Adrenal gland (tissue), 12 donors: ENCODE results near the gene ANTXRL. TPM values are rescaled to one million over a fixed set of nuclear protein-coding genes. Genes with fewer than 3 reads are reported as not detected.
"Not testable (repeated sequence)": the region's sequence is repeated elsewhere in the genome, so short reads cannot be mapped to it uniquely, and the experiment has no call there.

ENCODE experiments used
- DNase-seq, 7 donors: peaks; one replicate each; pipeline ENCODE4 v3.0.0-alpha.2; 2019 to 2020
- H3K27ac ChIP-seq, 5 donors: fragments of 200-600 bp; sonication (generic) in 4 of 5; 1 replicate in 3 of 5; 2 replicates in 2 of 5; pipeline versions ENCODE4 v1.5.1 to v1.8.0; 2016 to 2020; ENCODE audit warnings: mild to moderate bottlenecking in 1 of 5
- H3K27me3 ChIP-seq: fragments of 200-600 bp; 2 replicates; pipeline ENCODE4 v1.8.0; 2021
- H3K36me3 ChIP-seq, 2 donors: fragments of 200-600 bp; replicated peaks in 1 of 2; 1 replicate in 1 of 2; 2 replicates in 1 of 2; pipeline versions ENCODE4 v1.5.1 to v1.8.0; 2018 to 2022
- H3K4me1 ChIP-seq, 2 donors: fragments of 200-600 bp; replicated peaks in 1 of 2; 1 replicate in 1 of 2; 2 replicates in 1 of 2; pipeline versions ENCODE4 v1.5.1 to v1.8.0; 2018 to 2021
- H3K4me3 ChIP-seq, 4 donors: fragments of 200-600 bp; sonication (generic) in 3 of 4; one replicate each; pipeline ENCODE4 v1.5.1; 2016 to 2018
- H3K9me3 ChIP-seq, 3 donors: fragments of 200-600 bp; sonication (generic) in 1 of 3; replicated peaks in 1 of 3; 1 replicate in 2 of 3; 2 replicates in 1 of 3; pipeline versions ENCODE4 v1.5.1 to v1.8.0; 2016 to 2021
- CTCF ChIP-seq, 6 experiments: fragments of 450-650 bp in 4 of 6; fragments of 200-600 bp in 2 of 6; sonication (generic) in 1 of 6; IDR thresholded peaks; 1 replicate in 5 of 6; 2 replicates in 1 of 6; pipeline versions ENCODE4 v1.5.1 to v1.8.0; 2016 to 2021; ENCODE audit warnings: antibody characterized with exemption in 6 of 6, mild to moderate bottlenecking in 2 of 6, moderate library complexity in 1 of 6
- POLR2A ChIP-seq, 2 donors: fragments of 450-650 bp; IDR thresholded peaks; one replicate each; pipeline ENCODE4 v1.6.1; 2017; ENCODE audit warnings: antibody characterized with exemption in 2 of 2, mild to moderate bottlenecking in 2 of 2, moderate library complexity in 1 of 2
- WGBS, 4 donors: extraction: QIAGEN DNeasy Blood & Tissue Kit in 2 of 4; methylation state at CpG; one replicate each; pipeline versions ENCODE4 v1.1.5 to v1.1.7; 2013 to 2017; 5-methylcytosine and 5-hydroxymethylcytosine counted together
- intact Hi-C, 2 donors: fragments of 100-400 bp; cut with DNase I; formaldehyde crosslinking; loops; one replicate each; pipeline versions ENCODE4 v1.14.1 to v1.15.0; 2022 to 2023
- polyA plus RNA-seq, 3 donors: library from polyadenylated mRNA; stranded (reverse); fragments of 200-250 nt in 2 of 3; fragments of 350-450 nt in 1 of 3; fragmentation: Illumina TruSeq in 1 of 3; extraction: RNeasy Lipid Tissue Mini Kit (QIAGEN cat#74804) in 1 of 3; gene quantifications; one replicate each; pipeline ENCODE4 v1.2.3, GENCODE V29; 2013 to 2014
- total RNA-seq, 9 donors: library from RNA; depleted of rRNA in 4 of 9; stranded (reverse); fragments of >200 nt in 4 of 9; fragments of 120-200 nt in 1 of 9; fragmentation: NEBNext Ultra II Directional in 1 of 9; extraction: Animal tissue kit (Norgen Biotek cat#: 25700) in 1 of 9; gene quantifications; one replicate each; pipeline versions ENCODE4 v1.1.0 to v1.2.4, GENCODE V29; 2013 to 2023
- donor health status: healthy with polysubstance abuse.
- donor health status: Bipolar disorder and iron deficiency.
- donor health status: DM: yes; HTN: yes; CAD: no.
- donor health status: DM: no; HTN: no; CAD: no.
- donor health status: DM: no; HTN: no; CAD: no.
- donor health status: DM: yes; HTN: yes; CAD: no.

The ANTXRL gene
- total and polyA plus RNA-seq, 12 donors: 0.11 to 1.3 (median 0.43) TPM; not detected in 6

- no peaks in the 10 kb centered on the region for H3K9me3 ChIP-seq
- DNase-seq: peak in 1 of 7 donors; percentile 20
- no peak overlapping the region for H3K27ac ChIP-seq
- peaks cover 0 to 3% of the 10 kb centered on the region in 2 donors for H3K4me1 ChIP-seq
- H3K36me3 ChIP-seq: no peaks in the 10 kb centered on the region
- no peak overlapping the region for H3K4me3 ChIP-seq
- no peak for TF ChIP-seq POLR2A (IDR thresholded peaks at IDR 0.05)
- no peak for TF ChIP-seq CTCF (IDR thresholded peaks at IDR 0.05)
- WGBS, 4 donors: 87 to 95% (median 93%) methylated on average over 4 of the region's 4 CpGs
- no peaks in the 10 kb centered on the region for H3K27me3 ChIP-seq
- intact Hi-C loops: no loop called here
Observed at GRCh38 chr10:46257099-46257498, 29.7 kb upstream of the ANTXRL start.

DNA sequence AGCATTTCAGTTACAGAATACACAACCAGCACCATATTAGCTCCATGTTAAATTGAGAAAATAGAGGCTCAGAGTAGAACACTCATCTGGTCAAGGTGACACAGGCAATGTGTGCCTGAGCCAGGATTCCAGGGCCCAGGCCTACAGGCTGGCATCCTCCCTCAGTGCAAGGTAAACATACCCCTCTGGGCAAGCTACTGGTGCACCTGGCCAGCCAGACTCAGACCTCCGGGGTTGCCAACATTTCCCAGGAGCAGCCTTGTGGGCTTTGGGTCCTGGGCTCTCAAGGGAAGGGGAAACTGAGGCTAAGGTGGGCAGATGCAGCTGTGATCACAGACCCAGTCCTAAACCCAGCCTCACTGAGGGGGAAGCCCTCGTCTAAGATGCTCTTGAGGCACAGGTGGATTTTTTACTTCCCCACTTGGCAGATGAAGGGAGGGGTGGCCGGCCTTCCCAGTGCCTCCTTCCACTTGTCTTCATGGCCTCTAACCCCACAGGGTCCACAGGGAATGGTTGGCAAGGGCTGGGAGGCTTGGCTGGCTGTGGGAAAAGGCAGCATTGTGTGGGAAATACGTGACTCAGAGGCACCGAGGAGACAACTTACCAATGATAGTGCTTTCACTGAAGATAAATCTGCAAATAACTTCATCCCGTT lies 23.8 kb upstream of the ANTXRL start:
- H3K4me1 ChIP-seq, H3K4me3 ChIP-seq, H3K27ac ChIP-seq, H3K27me3 ChIP-seq, intact Hi-C loops, H3K36me3 ChIP-seq, H3K9me3 ChIP-seq: not testable (repeated sequence)
- whole genome bisulfite sequencing, 4 donors: 85 to 94% (median 93%) methylated on average over 4 to 6 of the region's 6 CpGs
- peak in 1 of 7 donors; percentile 9 for DNase-seq

GRCh38 chr10:46263831-46264268 lies 22.9 kb upstream of the ANTXRL start:
- Histone ChIP-seq H3K4me1 (no peaks in the 10 kb centered on the region), H3K27me3 (no peaks in the 10 kb centered on the region), H3K9me3 (no peaks in the 10 kb centered on the region), H3K36me3 (no peaks in the 10 kb centered on the region), H3K4me3 (no peak overlapping the region), H3K27ac (no peak overlapping the region)
- DNase-seq: no peak
- TF ChIP-seq CTCF (IDR thresholded peaks at IDR 0.05): no peak
- no peak for TF ChIP-seq POLR2A (IDR thresholded peaks at IDR 0.05)
- 82 to 100% (median 90%) methylated on average over 2 to 6 of the region's 6 CpGs for WGBS, 4 donors
- intact Hi-C loops: no loop called here

DNA sequence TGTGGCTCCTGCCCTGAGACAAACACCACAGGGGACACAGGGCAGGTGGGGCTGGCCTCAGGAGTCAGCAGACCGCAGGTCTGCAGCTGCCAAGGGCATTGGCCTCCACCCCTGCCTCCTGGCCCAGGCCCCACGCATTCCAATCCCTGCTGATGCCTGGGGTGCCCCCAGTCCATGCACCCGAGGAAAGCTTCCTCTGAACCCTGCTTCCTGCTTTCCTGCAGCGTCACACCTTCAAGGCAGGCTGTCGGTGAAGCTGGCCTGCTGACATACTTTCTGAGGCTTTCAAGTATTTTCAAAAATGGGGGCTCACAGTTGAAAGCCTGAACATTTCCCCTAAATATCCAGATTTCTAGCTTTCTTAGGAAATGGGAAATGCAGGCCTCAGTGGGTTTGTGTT lies 22.5 kb upstream of the ANTXRL start:
- Histone ChIP-seq H3K27me3 (no peaks in the 10 kb centered on the region), H3K27ac (no peak overlapping the region), H3K4me1 (no peaks in the 10 kb centered on the region), H3K4me3 (no peak overlapping the region), H3K9me3 (no peaks in the 10 kb centered on the region), H3K36me3 (no peaks in the 10 kb centered on the region)
- no peak for TF ChIP-seq CTCF (IDR thresholded peaks at IDR 0.05)
- no peak for TF ChIP-seq POLR2A (IDR thresholded peaks at IDR 0.05)
- no peak for DNase-seq
- intact Hi-C loops: no loop called here
- 73 to 87% (median 81%) methylated on average over 5 of the region's 5 CpGs for WGBS, 4 donors

GRCh38 chr10:46264737-46265368 lies 21.9 kb upstream of the ANTXRL start:
- Histone ChIP-seq H3K4me3 (no peak overlapping the region), H3K27ac (no peak overlapping the region), H3K9me3 (no peaks in the 10 kb centered on the region), H3K4me1 (no peaks in the 10 kb centered on the region), H3K27me3 (no peaks in the 10 kb centered on the region), H3K36me3 (no peaks in the 10 kb centered on the region)
- DNase-seq: no peak
- 92 to 97% (median 94%) methylated on average over 6 to 8 of the region's 8 CpGs for WGBS, 4 donors
- no peak for TF ChIP-seq POLR2A (IDR thresholded peaks at IDR 0.05)
- TF ChIP-seq CTCF (IDR thresholded peaks at IDR 0.05): no peak
- intact Hi-C loops: no loop called here

DNA sequence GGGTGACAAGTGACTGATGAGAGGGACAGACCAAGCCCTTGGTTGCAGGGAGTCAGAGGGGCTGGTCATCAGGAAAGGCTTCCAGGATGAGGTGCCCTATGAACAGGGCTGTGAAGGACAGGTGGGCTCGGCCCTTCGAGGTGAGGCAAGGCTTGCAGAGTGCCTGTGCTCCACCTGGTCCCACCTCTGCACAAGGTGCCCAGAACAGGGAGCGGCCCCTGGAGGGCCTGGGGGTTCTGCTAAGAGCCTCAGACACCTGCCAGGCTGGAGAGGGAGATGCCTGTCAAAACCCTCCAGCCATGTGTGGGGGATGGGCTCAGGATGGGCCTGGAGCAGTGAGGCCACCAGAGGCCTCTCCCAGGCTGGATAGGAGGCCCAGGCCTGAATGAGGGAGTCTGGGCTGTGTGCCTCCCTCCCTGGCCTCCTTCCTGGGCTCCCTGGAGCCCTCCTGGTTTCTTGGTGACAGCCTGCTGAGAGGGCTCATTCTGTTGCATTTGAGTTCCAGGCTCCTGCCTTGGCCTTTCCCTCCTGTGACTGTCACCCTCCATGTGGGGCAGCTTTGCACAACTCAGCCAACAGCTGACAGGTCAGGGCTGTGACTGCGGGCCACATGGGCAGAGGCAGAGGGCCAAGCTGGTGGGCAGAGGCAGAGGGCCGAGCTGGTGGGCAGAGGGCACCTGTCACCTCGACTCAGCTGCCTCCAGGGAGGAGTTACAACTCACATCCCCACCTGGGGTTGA lies 21.1 kb upstream of the ANTXRL start:
- intact Hi-C loops, H3K27me3 ChIP-seq, H3K27ac ChIP-seq, H3K4me3 ChIP-seq, H3K36me3 ChIP-seq, H3K9me3 ChIP-seq, H3K4me1 ChIP-seq: not testable (repeated sequence)
- peak in 1 of 7 donors; percentile 30 for DNase-seq
- 77 to 94% (median 85%) methylated on average over 3 to 6 of the region's 6 CpGs for WGBS, 4 donors
